ENCODE data around the gene BIRC7. TPM values are rescaled to one million over a fixed set of nuclear protein-coding genes. Genes with fewer than 3 reads are reported as not detected.

The BIRC7 gene
- total RNA-seq, 1 experiment from 2014 or later, result not detected

GRCh38 chr20:63212393-63212730 is 23.3 kb upstream of the BIRC7 start:
- POLR2A ChIA-PET, result interaction anchor here (0.6 to 2.0 kb wide), 2 partner anchors 13 to 313 kb away, joined by 4 to 7 read pairs; no protein-coding TSS in a partner anchor
- peak overlapping the region; percentile 56 for H3K4me3 Mint-ChIP-seq (ENCODE audit: unreplicated experiment)

GRCh38 chr20:63212792-63213191 is 22.9 kb upstream of the BIRC7 start:
- DNase-seq (ENCODE audit: unreplicated experiment), result peak; percentile 45
- no peak for TF ChIP-seq CTCF (IDR thresholded peaks at IDR 0.05; ENCODE audit: unreplicated experiment)
- BruUV-seq (replicated peaks), result no TSS peak
- peak overlapping the region; percentile 56 for H3K4me3 Mint-ChIP-seq (ENCODE audit: unreplicated experiment)
- peaks cover 73% of the 10 kb centered on the region for H3K36me3 Mint-ChIP-seq (ENCODE audit: insufficient read depth, unreplicated experiment)
- CTCF ChIA-PET, result interaction anchor here (0.6 to 8.8 kb wide), 8 partner anchors 9 to 846 kb away, joined by 3 to 86 read pairs (median 3); no protein-coding TSS in a partner anchor
- intact Hi-C loops (cut with micrococcal nuclease), result no loop called here
- peaks cover 39% of the 10 kb centered on the region for H3K4me1 Mint-ChIP-seq (ENCODE audit: insufficient read depth, unreplicated experiment)
- H3K9me3 Mint-ChIP-seq (ENCODE audit: unreplicated experiment), result no peaks in the 10 kb centered on the region
- peak overlapping the region; percentile 57 for H3K27ac Mint-ChIP-seq (ENCODE audit: low read depth, unreplicated experiment)
- H3K27me3 Mint-ChIP-seq (ENCODE audit: insufficient read depth, unreplicated experiment), result no peaks in the 10 kb centered on the region
- POLR2A ChIA-PET, result interaction anchor here (0.6 to 2.0 kb wide), 2 partner anchors 13 to 313 kb away, joined by 4 to 7 read pairs; no protein-coding TSS in a partner anchor

More at GRCh38 chr20:63212393-63212730, 23.3 kb upstream of the BIRC7 start:
- CTCF ChIA-PET, result interaction anchor here (0.6 to 8.8 kb wide), 5 partner anchors 12 to 846 kb away, joined by 3 to 86 read pairs (median 4); no protein-coding TSS in a partner anchor
- H3K36me3 Mint-ChIP-seq (ENCODE audit: insufficient read depth, unreplicated experiment), result peaks cover 77% of the 10 kb centered on the region
- H3K9me3 Mint-ChIP-seq (ENCODE audit: unreplicated experiment), result no peaks in the 10 kb centered on the region
- no peak for TF ChIP-seq CTCF (IDR thresholded peaks at IDR 0.05; ENCODE audit: unreplicated experiment)
- no peak for DNase-seq (ENCODE audit: unreplicated experiment)
- H3K27me3 Mint-ChIP-seq (ENCODE audit: insufficient read depth, unreplicated experiment), result no peaks in the 10 kb centered on the region
- peak overlapping the region; percentile 57 for H3K27ac Mint-ChIP-seq (ENCODE audit: low read depth, unreplicated experiment)
- peaks cover 39% of the 10 kb centered on the region for H3K4me1 Mint-ChIP-seq (ENCODE audit: insufficient read depth, unreplicated experiment)
- no TSS peak for BruUV-seq (replicated peaks)
- intact Hi-C loops (cut with micrococcal nuclease), result no loop called here

GRCh38 chr20:63214514-63214913 is 21.2 kb upstream of the BIRC7 start:
- POLR2A ChIA-PET, result interaction anchor here (0.7 to 2.3 kb wide), 11 partner anchors 8 to 650 kb away, joined by 3 to 17 read pairs (median 7); partner anchors contain the start of genes ARFGAP1, PPDPF, PTK6 and TPD52L2
- no peaks in the 10 kb centered on the region for H3K27me3 Mint-ChIP-seq (ENCODE audit: insufficient read depth, unreplicated experiment)

More at GRCh38 chr20:63214514-63214913, 21.2 kb upstream of the BIRC7 start:
- CTCF ChIA-PET, result interaction anchor here (0.6 to 8.8 kb wide), 13 partner anchors 10 to 317 kb away, joined by 3 to 86 read pairs (median 5); no protein-coding TSS in a partner anchor
- Mint-ChIP-seq H3K36me3 (ENCODE audit: insufficient read depth, unreplicated experiment) (peaks cover 57% of the 10 kb centered on the region), H3K27ac (ENCODE audit: low read depth, unreplicated experiment) (peak overlapping the region; percentile 92), H3K4me3 (ENCODE audit: unreplicated experiment) (peak overlapping the region; percentile 91), H3K4me1 (ENCODE audit: insufficient read depth, unreplicated experiment) (peaks cover 39% of the 10 kb centered on the region), H3K9me3 (ENCODE audit: unreplicated experiment) (no peaks in the 10 kb centered on the region)
- intact Hi-C loops (cut with micrococcal nuclease), result no loop called here
- no peak for DNase-seq (ENCODE audit: unreplicated experiment)
- TF ChIP-seq CTCF (IDR thresholded peaks at IDR 0.05; ENCODE audit: unreplicated experiment), result no peak
- no TSS peak for BruUV-seq (replicated peaks)
